Suprapubic skin (tissue), 4 donors: Measurements from ENCODE around the gene IL3. TPM values are rescaled to one million over a fixed set of nuclear protein-coding genes. Genes with fewer than 3 reads are reported as not detected.

Source experiments
- DNase-seq, 2 donors: peaks; one replicate each; pipeline ENCODE4 v3.0.0-alpha.2; 2019; ENCODE audit warnings: low spot score in 2 of 2
- H3K27ac ChIP-seq: fragments of 200-600 bp; sonication (generic); one replicate; pipeline ENCODE4 v1.5.1; 2019
- H3K27me3 ChIP-seq: fragments of 200-600 bp; sonication (generic); one replicate; pipeline ENCODE4 v1.5.1; 2019
- H3K36me3 ChIP-seq: fragments of 200-600 bp; sonication (generic); one replicate; pipeline ENCODE4 v1.5.1; 2019
- H3K4me1 ChIP-seq: fragments of 200-600 bp; sonication (generic); one replicate; pipeline ENCODE4 v1.5.1; 2019
- H3K4me3 ChIP-seq: fragments of 200-600 bp; sonication (generic); one replicate; pipeline ENCODE4 v1.5.1; 2019; ENCODE audit warnings: mild to moderate bottlenecking
- H3K9me3 ChIP-seq: fragments of 200-600 bp; sonication (generic); one replicate; pipeline ENCODE4 v1.5.1; 2019
- EP300 ChIP-seq: sonication (generic); formaldehyde crosslinking; IDR thresholded peaks from one replicate; pipeline ENCODE4 v1.6.1; 2017; ENCODE audit warnings: antibody characterized with exemption
- POLR2A ChIP-seq, 2 donors: fragments of 450-650 bp; IDR thresholded peaks; one replicate each; pipeline ENCODE4 v1.6.1; 2017; ENCODE audit warnings: antibody characterized with exemption in 2 of 2, mild to moderate bottlenecking in 2 of 2, moderate library complexity in 2 of 2
- POLR2AphosphoS5 ChIP-seq, 3 donors: sonication (generic); formaldehyde crosslinking; IDR thresholded peaks; one replicate each; pipeline ENCODE4 v1.6.1; 2017; ENCODE audit warnings: antibody characterized with exemption in 3 of 3
- WGBS: methylation state at CpG from one replicate; pipeline ENCODE4 v1.1.5; 2018; 5-methylcytosine and 5-hydroxymethylcytosine counted together
- total RNA-seq, 4 donors: library from RNA; depleted of rRNA; stranded (reverse); fragments of >200 nt; gene quantifications; one replicate each; pipeline ENCODE4 v1.1.0, GENCODE V29; 2016
- TF ChIP-seq, protein P1 (sequence below), 2 donors: fragments of 200-600 bp in 1 of 2; fragments of 450-650 bp in 1 of 2; sonication (generic) in 1 of 2; IDR thresholded peaks; one replicate each; pipeline ENCODE4 v1.5.1; 2016 to 2019; ENCODE audit warnings: antibody characterized with exemption in 2 of 2, mild to moderate bottlenecking in 1 of 2, moderate library complexity in 1 of 2

The IL3 gene, protein sequence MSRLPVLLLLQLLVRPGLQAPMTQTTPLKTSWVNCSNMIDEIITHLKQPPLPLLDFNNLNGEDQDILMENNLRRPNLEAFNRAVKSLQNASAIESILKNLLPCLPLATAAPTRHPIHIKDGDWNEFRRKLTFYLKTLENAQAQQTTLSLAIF
- not detected for total RNA-seq

DNA sequence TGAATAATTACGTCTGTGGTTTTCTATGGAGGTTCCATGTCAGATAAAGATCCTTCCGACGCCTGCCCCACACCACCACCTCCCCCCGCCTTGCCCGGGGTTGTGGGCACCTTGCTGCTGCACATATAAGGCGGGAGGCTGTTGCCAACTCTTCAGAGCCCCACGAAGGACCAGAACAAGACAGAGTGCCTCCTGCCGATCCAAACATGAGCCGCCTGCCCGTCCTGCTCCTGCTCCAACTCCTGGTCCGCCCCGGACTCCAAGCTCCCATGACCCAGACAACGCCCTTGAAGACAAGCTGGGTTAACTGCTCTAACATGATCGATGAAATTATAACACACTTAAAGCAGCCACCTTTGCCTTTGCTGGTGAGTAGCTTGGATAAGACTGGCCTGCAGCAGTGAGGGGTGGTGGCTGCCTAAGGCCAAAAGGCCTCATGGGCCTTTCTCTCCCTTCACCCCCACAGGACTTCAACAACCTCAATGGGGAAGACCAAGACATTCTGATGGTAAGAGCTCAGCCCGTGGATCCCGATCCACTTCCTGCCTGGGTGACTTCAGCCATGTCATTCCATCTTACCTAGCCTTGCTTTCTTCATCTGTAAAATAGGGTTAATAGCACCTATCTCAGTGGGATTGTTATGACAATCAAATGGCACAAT is at the start of gene IL3:
IL3 (plus strand) TSS at position 155 of the 661 bp plus-strand sequence; CDS start at position 207, 52 bp downstream.
- no peaks in the 10 kb centered on the region for H3K36me3 ChIP-seq
- H3K4me1 ChIP-seq, result no peaks in the 10 kb centered on the region
- no peak for TF ChIP-seq POLR2A (IDR thresholded peaks at IDR 0.05)
- TF ChIP-seq EP300, result no peak
- H3K9me3 ChIP-seq, result no peaks in the 10 kb centered on the region
- DNase-seq, result peak in 1 of 2 donors; percentile 56
- no peak within 1 kb of the TSS for H3K27ac ChIP-seq
- H3K4me3 ChIP-seq, result no peak within 1 kb of the TSS
- H3K27me3 ChIP-seq, result no peaks in the 10 kb centered on the region
- 91% methylated on average over 12 of the region's 16 CpGs for WGBS

DNA sequence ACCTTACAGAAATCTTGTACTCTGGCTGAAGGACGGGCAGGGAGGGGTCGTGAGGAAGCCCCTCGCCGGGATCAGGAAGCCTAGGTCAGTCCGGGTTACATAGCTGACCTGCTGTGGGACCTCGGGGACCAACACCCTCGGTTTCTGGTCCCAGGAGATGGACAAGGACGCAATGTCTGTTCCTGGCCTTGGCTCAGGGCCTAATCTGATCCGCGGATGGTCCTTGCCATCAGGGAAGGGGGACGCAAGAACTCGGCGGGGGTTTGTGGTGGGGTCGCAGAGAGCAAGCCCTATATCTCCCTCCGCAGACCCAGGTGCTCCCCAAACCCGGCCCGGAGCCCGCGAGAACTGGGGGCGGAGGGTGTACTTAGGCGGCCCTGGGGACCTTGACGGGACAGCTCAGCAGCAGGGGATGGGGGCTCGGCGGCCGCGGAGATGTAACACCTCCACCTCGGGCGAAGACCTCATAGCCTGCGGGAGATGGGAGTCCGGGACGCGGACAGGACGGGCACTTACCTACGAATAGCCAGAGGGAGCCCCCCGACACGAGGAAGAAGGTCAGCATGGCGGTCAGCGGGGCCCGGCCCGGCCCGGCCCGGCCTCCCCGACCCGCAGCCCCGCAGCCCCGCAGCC is 49.4 kb upstream of the IL3 start:
- H3K9me3 ChIP-seq, result no peaks in the 10 kb centered on the region
- peak; percentile 56 to 70 for DNase-seq
- peaks cover 32% of the 10 kb centered on the region for H3K27me3 ChIP-seq
- TF ChIP-seq EP300 (no peak), POLR2A (IDR thresholded peaks at IDR 0.05) (no peak), POLR2AphosphoS5 (IDR thresholded peaks at IDR 0.05) (no peak)
- TF ChIP-seq, protein P1, sequence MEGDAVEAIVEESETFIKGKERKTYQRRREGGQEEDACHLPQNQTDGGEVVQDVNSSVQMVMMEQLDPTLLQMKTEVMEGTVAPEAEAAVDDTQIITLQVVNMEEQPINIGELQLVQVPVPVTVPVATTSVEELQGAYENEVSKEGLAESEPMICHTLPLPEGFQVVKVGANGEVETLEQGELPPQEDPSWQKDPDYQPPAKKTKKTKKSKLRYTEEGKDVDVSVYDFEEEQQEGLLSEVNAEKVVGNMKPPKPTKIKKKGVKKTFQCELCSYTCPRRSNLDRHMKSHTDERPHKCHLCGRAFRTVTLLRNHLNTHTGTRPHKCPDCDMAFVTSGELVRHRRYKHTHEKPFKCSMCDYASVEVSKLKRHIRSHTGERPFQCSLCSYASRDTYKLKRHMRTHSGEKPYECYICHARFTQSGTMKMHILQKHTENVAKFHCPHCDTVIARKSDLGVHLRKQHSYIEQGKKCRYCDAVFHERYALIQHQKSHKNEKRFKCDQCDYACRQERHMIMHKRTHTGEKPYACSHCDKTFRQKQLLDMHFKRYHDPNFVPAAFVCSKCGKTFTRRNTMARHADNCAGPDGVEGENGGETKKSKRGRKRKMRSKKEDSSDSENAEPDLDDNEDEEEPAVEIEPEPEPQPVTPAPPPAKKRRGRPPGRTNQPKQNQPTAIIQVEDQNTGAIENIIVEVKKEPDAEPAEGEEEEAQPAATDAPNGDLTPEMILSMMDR (IDR thresholded peaks at IDR 0.05), result no peak
- WGBS, result 10% methylated on average over 25 of the region's 46 CpGs
- no peak overlapping the region for H3K27ac ChIP-seq
- H3K4me1 ChIP-seq, result peaks cover 15% of the 10 kb centered on the region
- peak overlapping the region; percentile 65 for H3K4me3 ChIP-seq
- no peaks in the 10 kb centered on the region for H3K36me3 ChIP-seq

DNA sequence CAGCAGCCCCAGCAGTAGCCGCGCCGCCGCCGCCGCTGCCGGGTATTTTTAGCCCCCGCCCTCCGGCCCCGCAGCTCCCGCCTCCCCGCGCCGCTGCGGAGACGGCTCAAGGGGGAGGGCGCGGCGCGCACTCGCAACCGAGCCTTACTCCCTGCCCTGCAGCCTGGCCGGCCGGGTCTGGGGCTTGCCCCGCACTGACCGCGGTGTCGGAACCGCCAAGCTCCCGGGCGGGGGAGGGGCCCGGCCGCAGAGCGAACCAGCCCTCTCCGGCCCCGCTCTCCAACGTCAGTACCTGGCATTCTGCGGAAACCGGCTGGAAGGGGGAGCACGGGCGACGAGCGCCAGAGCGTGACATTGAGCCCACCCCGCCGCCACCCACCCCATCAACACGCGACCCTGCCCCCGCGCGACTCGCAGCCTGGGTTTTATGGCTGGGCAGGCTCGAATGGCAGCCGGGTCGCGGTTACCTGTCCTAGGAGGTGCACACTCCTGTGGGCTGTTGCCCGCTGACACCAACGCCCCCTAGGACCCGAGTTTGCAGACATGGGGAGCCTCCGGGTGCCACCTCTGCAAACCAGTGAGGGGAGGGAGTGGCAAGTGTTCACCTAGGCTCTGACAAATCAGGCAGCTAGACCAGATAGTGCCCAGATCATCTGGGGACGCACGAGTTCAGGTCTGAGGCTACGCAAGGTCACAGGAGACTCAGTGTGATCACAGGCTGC is 48.7 kb upstream of the IL3 start, which contains the start of gene ACSL6:
ACSL6 (minus strand) TSS at position 37 of the 722 bp plus-strand sequence. CDS start 105 bp downstream, outside the sequence.
- Histone ChIP-seq H3K27me3 (peaks cover 32% of the 10 kb centered on the region), H3K27ac (no peak within 1 kb of the TSS)

DNA sequence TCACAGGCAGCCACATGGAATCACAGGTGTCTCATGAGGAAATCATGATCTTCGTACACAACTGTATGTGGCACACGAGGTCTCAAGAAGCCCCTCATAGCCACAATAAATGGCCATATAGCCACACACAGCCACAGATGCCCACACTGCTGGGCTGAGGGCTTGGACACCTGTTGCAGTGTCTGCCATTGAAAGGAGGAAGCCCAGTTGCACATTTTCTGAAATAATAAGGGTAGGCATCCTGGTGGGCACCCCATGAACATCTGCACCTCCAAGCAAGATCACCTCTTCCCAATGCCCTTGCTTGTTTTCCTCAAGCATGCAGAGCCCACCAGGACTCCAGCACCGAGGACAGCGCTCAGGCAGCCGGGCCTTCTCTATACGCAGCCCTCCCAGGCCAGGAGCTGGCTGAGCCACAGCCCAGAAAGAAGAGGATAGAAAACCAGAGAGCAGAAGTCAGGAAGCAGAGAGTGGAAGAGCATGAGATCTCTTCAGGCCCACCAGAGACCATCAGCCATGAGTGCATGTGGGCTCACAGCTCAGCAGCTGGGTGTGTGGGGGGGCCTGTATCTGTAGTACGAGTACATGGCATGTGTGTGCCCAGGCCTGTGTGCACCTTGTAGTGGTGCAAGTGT is 48.0 kb upstream of the IL3 start:
- peak; percentile 32 to 62 for DNase-seq
- peaks cover 32% of the 10 kb centered on the region for H3K27me3 ChIP-seq
- TF ChIP-seq, protein P1 (IDR thresholded peaks at IDR 0.05), result no peak
- no peak for TF ChIP-seq EP300
- no peak for TF ChIP-seq POLR2A (IDR thresholded peaks at IDR 0.05)
- TF ChIP-seq POLR2AphosphoS5 (IDR thresholded peaks at IDR 0.05), result no peak
- WGBS, result 55% methylated on average over 7 of the region's 7 CpGs
- H3K27ac ChIP-seq, result no peak overlapping the region
- no peaks in the 10 kb centered on the region for H3K9me3 ChIP-seq
- H3K4me3 ChIP-seq, result no peak overlapping the region
- H3K36me3 ChIP-seq, result no peaks in the 10 kb centered on the region
- H3K4me1 ChIP-seq, result peaks cover 15% of the 10 kb centered on the region

More for the DNA sequence above, 48.7 kb upstream of the IL3 start, which contains the start of gene ACSL6:
- Histone ChIP-seq H3K4me3 (peak within 1 kb of the TSS; percentile 65), H3K36me3 (no peaks in the 10 kb centered on the region), H3K9me3 (no peaks in the 10 kb centered on the region), H3K4me1 (peaks cover 15% of the 10 kb centered on the region)
- WGBS, result 15% methylated on average over 13 of the region's 63 CpGs
- TF ChIP-seq POLR2AphosphoS5 (IDR thresholded peaks at IDR 0.05), result no peak
- no peak for TF ChIP-seq EP300
- TF ChIP-seq, protein P1 (IDR thresholded peaks at IDR 0.05), result no peak
- no peak for TF ChIP-seq POLR2A (IDR thresholded peaks at IDR 0.05)
- DNase-seq, result peak; percentile 50 to 74

DNA sequence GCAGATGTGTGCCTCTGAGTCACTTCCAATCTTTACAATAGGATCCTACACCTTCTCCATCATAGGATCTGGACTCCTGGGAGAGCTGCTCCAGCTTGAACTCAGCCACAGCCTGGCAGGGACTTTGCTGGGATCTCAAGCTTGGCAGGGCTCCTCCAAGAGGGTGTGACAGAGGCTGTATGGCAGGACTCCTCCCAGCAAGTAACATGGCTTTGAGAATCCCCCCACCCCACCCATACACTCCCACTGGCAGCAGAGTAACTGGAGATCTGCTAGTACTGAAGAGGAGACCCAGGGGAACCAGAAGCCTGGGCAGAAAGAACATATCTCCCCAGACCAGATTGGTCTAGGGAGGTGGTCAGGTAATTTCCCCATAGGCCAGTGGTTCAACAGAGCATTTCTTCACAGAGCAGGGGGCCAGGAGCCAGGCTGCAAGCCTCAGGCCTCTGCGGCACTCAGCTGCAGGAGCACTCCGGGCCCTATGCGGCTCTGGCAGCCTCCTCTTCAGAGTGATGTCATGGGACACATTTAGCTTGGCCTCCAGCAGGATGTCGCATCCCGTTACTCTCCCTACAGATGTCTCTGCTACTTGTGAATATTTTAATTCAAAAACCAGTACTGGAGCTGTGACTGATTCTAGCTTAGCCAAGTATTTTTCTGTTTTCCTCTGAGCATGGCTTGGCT is 47.3 kb upstream of the IL3 start:
- TF ChIP-seq POLR2A (IDR thresholded peaks at IDR 0.05), result no peak
- TF ChIP-seq EP300, result no peak
- TF ChIP-seq POLR2AphosphoS5 (IDR thresholded peaks at IDR 0.05), result no peak
- peaks cover 15% of the 10 kb centered on the region for H3K4me1 ChIP-seq
- no peaks in the 10 kb centered on the region for H3K36me3 ChIP-seq
- peaks cover 38% of the 10 kb centered on the region for H3K27me3 ChIP-seq
- no peak overlapping the region for H3K27ac ChIP-seq
- peak in 1 of 2 donors; percentile 64 for DNase-seq
- H3K9me3 ChIP-seq, result no peaks in the 10 kb centered on the region
- WGBS, result 52% methylated on average over 4 of the region's 5 CpGs
- H3K4me3 ChIP-seq, result no peak overlapping the region
